H1 (cell line): ENCODE measurements around the gene SERPINA6. TPM values are rescaled to one million over a fixed set of nuclear protein-coding genes. Genes with fewer than 3 reads are reported as not detected.

Source experiments
- CTCF ChIA-PET: fragments of 300-600 bp; sonication (Branson Sonifier 250); formaldehyde crosslinking; loops from one replicate; lab custom pipeline; 2021; ENCODE audit not compliant: partially characterized antibody; lab: Charles Lee
- POLR2A ChIA-PET: fragments of 300-600 bp; sonication (Branson Sonifier 250); formaldehyde crosslinking; loops from one replicate; lab custom pipeline; 2021; ENCODE audit warnings: inconsistent platforms; ENCODE audit not compliant: partially characterized antibody; lab: Charles Lee
- DNase-seq, 2 experiments: peaks; one replicate each; pipeline versions ENCODE4 v3.0.0 to v3.0.0-alpha.2; 2010 to 2022; ENCODE audit warnings: low spot score in 2 of 2, low read depth in 1 of 2, mixed read lengths in 1 of 2
- FAIRE-seq: peaks from 2 replicates; lab custom pipeline; 2011; peaks lifted over from hg19 to GRCh38; lab: Jason Lieb, UNC
- H2AFZ ChIP-seq: 2 replicates; pipeline ENCODE4 v1.8.1; 2012; ENCODE audit warnings: low read length, inconsistent platforms
- H2AK5ac ChIP-seq: 2 replicates; pipeline ENCODE4 v1.6.1; 2013; ENCODE audit warnings: low read depth, low read length
- H2BK120ac ChIP-seq: replicated peaks from 2 replicates; pipeline ENCODE3; 2013; ENCODE audit warnings: low read depth, low read length, inconsistent platforms
- H2BK12ac ChIP-seq: 2 replicates; pipeline ENCODE4 v1.6.1; 2013; ENCODE audit warnings: low read depth, low read length
- H2BK15ac ChIP-seq: 2 replicates; pipeline ENCODE4 v1.6.1; 2013; ENCODE audit warnings: low read length
- H2BK20ac ChIP-seq: 2 replicates; pipeline ENCODE4 v1.6.1; 2013; ENCODE audit warnings: low read length
- H2BK5ac ChIP-seq: 2 replicates; pipeline ENCODE4 v1.6.1; 2013; ENCODE audit warnings: low read depth, low read length
- H3K14ac ChIP-seq: 2 replicates; pipeline ENCODE4 v1.6.1; 2013; ENCODE audit warnings: inconsistent platforms; ENCODE audit not compliant: insufficient read length
- H3K18ac ChIP-seq: 2 replicates; pipeline ENCODE4 v1.6.1; 2013; ENCODE audit warnings: low read length; ENCODE audit errors: extremely low read depth
- H3K23ac ChIP-seq: 2 replicates; pipeline ENCODE4 v1.6.1; 2013; ENCODE audit warnings: inconsistent platforms; ENCODE audit not compliant: insufficient read length
- H3K23me2 ChIP-seq: 2 replicates; pipeline ENCODE4 v1.6.1; 2013; ENCODE audit warnings: low read depth, low read length
- H3K27ac ChIP-seq: 2 replicates; pipeline ENCODE4 v1.6.1; 2011; ENCODE audit warnings: low read depth, low read length, inconsistent platforms
- H3K27me3 ChIP-seq, 4 experiments: replicated peaks in 1 of 4; 1 replicate in 1 of 4; 2 replicates in 3 of 4; pipeline versions ENCODE4 v1.6.1 to v1.8.1; 2011 to 2013; ENCODE audit warnings: low read length in 3 of 4, mild to moderate bottlenecking in 3 of 4, inconsistent platforms in 2 of 4, mixed read lengths in 2 of 4, moderate library complexity in 1 of 4; ENCODE audit not compliant: control insufficient read depth in 3 of 4, insufficient read depth in 3 of 4; ENCODE audit errors: extremely low read depth in 1 of 4
- H3K36me3 ChIP-seq, 4 experiments: 2 replicates each; pipeline versions ENCODE4 v1.6.1 to v1.8.1; 2011 to 2013; ENCODE audit warnings: mild to moderate bottlenecking in 4 of 4, low read length in 3 of 4, moderate library complexity in 2 of 4, control low read depth in 1 of 4, inconsistent platforms in 1 of 4; ENCODE audit not compliant: insufficient read depth in 4 of 4, control insufficient read depth in 2 of 4
- H3K4ac ChIP-seq: replicated peaks from 2 replicates; pipeline ENCODE3; 2013; ENCODE audit warnings: low read length, low read depth, mixed read lengths, inconsistent platforms; ENCODE audit not compliant: insufficient read length
- H3K4me1 ChIP-seq, 4 experiments: replicated peaks in 1 of 4; 1 replicate in 1 of 4; 2 replicates in 3 of 4; pipeline versions ENCODE4 v1.6.1 to v1.8.1; 2011 to 2013; ENCODE audit warnings: low read length in 3 of 4, inconsistent platforms in 2 of 4, mixed read lengths in 1 of 4; ENCODE audit not compliant: insufficient read depth in 4 of 4, control insufficient read depth in 3 of 4
- H3K4me2 ChIP-seq, 2 experiments: 2 replicates each; pipeline versions ENCODE4 v1.6.1 to v1.8.1; 2011 to 2013; ENCODE audit warnings: low read depth in 2 of 2, low read length in 2 of 2, control low read depth in 1 of 2, inconsistent platforms in 1 of 2, mild to moderate bottlenecking in 1 of 2; ENCODE audit not compliant: insufficient read depth in 1 of 2
- H3K4me3 ChIP-seq, 4 experiments: fragments of 200-600, 300-600 bp in 1 of 4; sonication (generic), shearing (Covaris generic), sonication (Bioruptor Twin) in 1 of 4; 2 replicates each; pipeline versions ENCODE4 v1.5.1 to v1.8.1; 2011 to 2016; ENCODE audit warnings: low read length in 4 of 4, low read depth in 3 of 4, control low read depth in 2 of 4, inconsistent platforms in 2 of 4, mild to moderate bottlenecking in 2 of 4, mixed read lengths in 1 of 4, moderate library complexity in 1 of 4; ENCODE audit not compliant: insufficient read depth in 2 of 4; ENCODE audit errors: extremely low read depth in 1 of 4
- H3K56ac ChIP-seq: replicated peaks from 2 replicates; pipeline ENCODE3; 2013; ENCODE audit warnings: low read depth, mild to moderate bottlenecking, mixed read lengths, low read length, inconsistent platforms; ENCODE audit not compliant: insufficient read length
- H3K79me1 ChIP-seq: 2 replicates; pipeline ENCODE4 v1.6.1; 2013; ENCODE audit warnings: low read depth, low read length, control low read depth
- H3K79me2 ChIP-seq, 2 experiments: 2 replicates each; pipeline versions ENCODE4 v1.6.1 to v1.8.1; 2012 to 2013; ENCODE audit warnings: low read length in 2 of 2, mild to moderate bottlenecking in 2 of 2, inconsistent platforms in 1 of 2; ENCODE audit not compliant: insufficient read depth in 2 of 2, control insufficient read depth in 1 of 2
- H3K9ac ChIP-seq, 4 experiments: replicated peaks in 1 of 4; 1 replicate in 1 of 4; 2 replicates in 3 of 4; pipeline versions ENCODE4 v1.6.1 to v1.8.1; 2011 to 2013; ENCODE audit warnings: low read depth in 3 of 4, low read length in 3 of 4, control low read depth in 2 of 4, mild to moderate bottlenecking in 2 of 4, moderate library complexity in 2 of 4, inconsistent platforms in 1 of 4; ENCODE audit errors: extremely low read depth in 1 of 4
- H3K9me3 ChIP-seq, 2 experiments: 2 replicates each; pipeline versions ENCODE4 v1.6.1 to v1.8.1; 2012 to 2013; ENCODE audit warnings: mild to moderate bottlenecking in 2 of 2, moderate library complexity in 2 of 2, control low read depth in 1 of 2, inconsistent platforms in 1 of 2, low read depth in 1 of 2, low read length in 1 of 2, mixed read lengths in 1 of 2; ENCODE audit not compliant: insufficient read depth in 2 of 2
- H4K20me1 ChIP-seq, 2 experiments: replicated peaks in 1 of 2; 2 replicates each; pipeline versions ENCODE3 to v1.8.1; 2011 to 2013; ENCODE audit warnings: inconsistent platforms in 2 of 2, low read length in 2 of 2, mild to moderate bottlenecking in 1 of 2; ENCODE audit not compliant: insufficient read depth in 2 of 2, control insufficient read depth in 1 of 2
- H4K5ac ChIP-seq: 2 replicates; pipeline ENCODE4 v1.6.1; 2013; ENCODE audit warnings: low read length, low read depth, mixed read lengths, inconsistent platforms; ENCODE audit not compliant: insufficient read length
- H4K8ac ChIP-seq: 2 replicates; pipeline ENCODE4 v1.8.0; 2013; ENCODE audit warnings: mild to moderate bottlenecking, moderate library complexity, low read length, inconsistent platforms; ENCODE audit not compliant: insufficient read depth; ENCODE audit errors: extremely low read depth
- H4K91ac ChIP-seq: replicated peaks from 2 replicates; pipeline ENCODE3; 2013; ENCODE audit warnings: low read length, mixed read lengths, inconsistent platforms; ENCODE audit not compliant: insufficient read length
- ASH2L ChIP-seq: fragments of 200-600, 300-600 bp; sonication (generic); IDR thresholded peaks from one replicate; pipeline ENCODE4 v1.7.1; 2017; ENCODE audit warnings: low read length
- ATF3 ChIP-seq: IDR thresholded peaks from 2 replicates; pipeline ENCODE4 v1.6.1; 2011; ENCODE audit warnings: low read depth, mild to moderate bottlenecking, low read length; ENCODE audit not compliant: insufficient read depth
- CEBPB ChIP-seq: IDR thresholded peaks from 2 replicates; pipeline ENCODE4 v1.6.1; 2012; ENCODE audit warnings: low read depth, low read length
- EZH2 ChIP-seq: fragments of 200-600 bp; sonication (generic); IDR thresholded peaks from 2 replicates; pipeline ENCODE4 v1.7.1; 2012; ENCODE audit warnings: low read depth, mild to moderate bottlenecking, moderate library complexity, low read length, inconsistent platforms; ENCODE audit not compliant: severe bottlenecking
- JUND ChIP-seq: IDR thresholded peaks from 2 replicates; pipeline ENCODE4 v1.6.1; 2011; ENCODE audit warnings: mild to moderate bottlenecking, improper control_type of control experiment, low read length
- KDM1A ChIP-seq: fragments of 200-600, 300-600 bp; sonication (generic); IDR thresholded peaks from 2 replicates; pipeline ENCODE4 v1.7.1; 2016; ENCODE audit warnings: mild to moderate bottlenecking, low read length, borderline replicate concordance
- MAX ChIP-seq: IDR thresholded peaks from 2 replicates; pipeline ENCODE4 v1.6.1; 2012; ENCODE audit warnings: inconsistent platforms
- PHF8 ChIP-seq: fragments of 200-600 bp; sonication (generic); conservative IDR thresholded peaks from 2 replicates; pipeline ENCODE4 v1.7.1; 2012; ENCODE audit warnings: low read depth, mild to moderate bottlenecking, inconsistent platforms, low read length, moderate library complexity
- POLR2A ChIP-seq, 2 experiments: IDR thresholded peaks; 1 replicate in 1 of 2; 2 replicates in 1 of 2; pipeline ENCODE4 v1.6.1; 2011; ENCODE audit warnings: low read depth in 2 of 2, low read length in 2 of 2, mild to moderate bottlenecking in 2 of 2; ENCODE audit errors: control extremely low read depth in 1 of 2
- RXRA ChIP-seq: IDR thresholded peaks from 2 replicates; pipeline ENCODE4 v1.6.1; 2011; ENCODE audit warnings: low read depth, mild to moderate bottlenecking, low read length, moderate library complexity; ENCODE audit not compliant: insufficient read depth
- TAF1 ChIP-seq: IDR thresholded peaks from 2 replicates; pipeline ENCODE4 v1.6.1; 2011; ENCODE audit warnings: mild to moderate bottlenecking, low read depth, low read length
- TCF12 ChIP-seq: IDR thresholded peaks from 2 replicates; pipeline ENCODE4 v1.6.1; 2011; ENCODE audit warnings: low read depth, mild to moderate bottlenecking, low read length
- YY1 ChIP-seq: IDR thresholded peaks from 2 replicates; pipeline ENCODE4 v1.6.1; 2011; ENCODE audit warnings: low read depth, mild to moderate bottlenecking, low read length
- WGBS, 2 experiments: shearing (Covaris generic) in 1 of 2; methylation state at CpG; one replicate each; pipeline versions ENCODE4 v1.1.6 to v1.1.7; 2013 to 2015; ENCODE audit warnings: low lambda C conversion rate in 2 of 2, mixed read lengths in 2 of 2, inconsistent platforms in 1 of 2, low coverage in 1 of 2, missing lambda C conversion rate in 1 of 2; ENCODE audit not compliant: insufficient replicate concordance in 2 of 2, insufficient coverage in 1 of 2, insufficient read length in 1 of 2; ENCODE audit errors: extremely low coverage in 1 of 2, missing lambda C conversion rate in 1 of 2; 5-methylcytosine and 5-hydroxymethylcytosine counted together
- polyA plus RNA-seq, 7 experiments: library from polyadenylated mRNA; depleted of rRNA in 3 of 7; stranded (reverse) in 5 of 7; unstranded in 2 of 7; fragments of >200 nt in 5 of 7; fragments of 200-250 nt in 2 of 7; gene quantifications; 1 replicate in 5 of 7; 2 replicates in 1 of 7; 4 replicates in 1 of 7; pipeline versions ENCODE4 v1.2.1 to v1.2.3, GENCODE V29; 2011 to 2013; ENCODE audit warnings: missing spikeins in 2 of 7, mixed read lengths in 2 of 7
- total RNA-seq: library from RNA; stranded (reverse); fragmentation: NEBNext Ultra II Directional; extraction: Animal tissue kit (Norgen Biotek cat#: 25700); gene quantifications from 2 replicates; pipeline ENCODE4 v1.2.1, GENCODE V29; 2021

Gene SERPINA6
- total and polyA plus RNA-seq, 2 of the 8 experiments (the other 6 are each of a cell fraction or from before 2014, with no cell fraction given), result not detected

GRCh38 chr14:94292872-94293577, 30.1 kb downstream of the SERPINA6 start, which contains the start of gene SERPINA10:
Gene SERPINA10 (minus strand): TSS chr14:94293268. CDS start chr14:94290593, 2,675 bp downstream.
- Histone ChIP-seq H3K9me3 (no peaks in the 10 kb centered on the region; a peak in 1 of 4 replicates), H3K4me3 (no peak within 1 kb of the TSS), H3K23me2 (no peaks in the 10 kb centered on the region), H3K4me1 (peaks cover 0 to 7% (median 2%) of the 10 kb centered on the region in 4 experiments; a peak in 3 of 7 replicates), H2AFZ (no peak within 1 kb of the TSS), H2AK5ac (no peak within 1 kb of the TSS), H2BK5ac (no peak within 1 kb of the TSS), H2BK15ac (no peak within 1 kb of the TSS), H3K4me2 (no peak within 1 kb of the TSS), H3K9ac (no peak within 1 kb of the TSS), H3K27me3 (no peaks in the 10 kb centered on the region; a peak in 1 of 7 replicates), H2BK12ac (no peak within 1 kb of the TSS), H2BK20ac (no peak within 1 kb of the TSS), H3K23ac (no peak within 1 kb of the TSS), H4K8ac (no peak within 1 kb of the TSS), H4K20me1 (no peaks in the 10 kb centered on the region), H3K79me1 (no peaks in the 10 kb centered on the region), H3K14ac (no peak within 1 kb of the TSS), H3K27ac (no peak within 1 kb of the TSS), H4K91ac (no peak within 1 kb of the TSS), H3K4ac (no peak within 1 kb of the TSS), H3K36me3 (no peaks in the 10 kb centered on the region), H3K56ac (no peak within 1 kb of the TSS), H3K18ac (no peak within 1 kb of the TSS; the same call in 1 of the 2 replicates), H2BK120ac (no peak within 1 kb of the TSS), H3K79me2 (no peaks in the 10 kb centered on the region), H4K5ac (no peak within 1 kb of the TSS)
- 88% methylated on average over 10 of the region's 10 CpGs; no CpG with 5 or more reads in 1 of the 2 experiments for WGBS, 2 experiments
- no peak for FAIRE-seq
- ChIA-PET POLR2A (interaction anchor here (1.0 kb wide), 1 partner anchor 226 kb away, joined by 3 read pairs; no protein-coding TSS in a partner anchor), CTCF (interaction anchor here (0.9 to 1.8 kb wide), 8 partner anchors 8 to 353 kb away, joined by 3 to 7 read pairs (median 3); no protein-coding TSS in a partner anchor)
- DNase-seq, result peak in 1 of 2 experiments; percentile 43
- no peak for TF ChIP-seq MAX
- no peak for TF ChIP-seq POLR2A (IDR thresholded peaks at IDR 0.05; ENCODE audit: control extremely low read depth in 1 of 2, low read depth in 2 of 2, low read length in 2 of 2)
- TF ChIP-seq EZH2, result no peak
- TF ChIP-seq ATF3, result no peak
- TF ChIP-seq CEBPB, result no peak
- no peak for TF ChIP-seq KDM1A
- TF ChIP-seq RXRA, result no peak
- TF ChIP-seq PHF8, result no peak
- no peak for TF ChIP-seq ASH2L
- TF ChIP-seq TAF1, result no peak
- no peak for TF ChIP-seq TCF12
- no peak for TF ChIP-seq JUND
- TF ChIP-seq YY1, result no peak
